Hepatocyte (in vitro differentiated cells): ENCODE measurements around the gene FGR. TPM values are rescaled to one million over a fixed set of nuclear protein-coding genes. Genes with fewer than 3 reads are reported as not detected.

ENCODE experiments used
- DNase-seq: peaks from one replicate; pipeline ENCODE4 v3.0.0-alpha.2; 2016; ENCODE audit warnings: low spot score
- H2AFZ ChIP-seq: fragments of 200-600 bp; sonication (generic); 2 replicates; pipeline ENCODE4 v1.6.0; 2016; ENCODE audit warnings: antibody characterized with exemption, mild to moderate bottlenecking
- H3K27ac ChIP-seq: fragments of 200-600 bp; sonication (generic); 2 replicates; pipeline ENCODE4 v1.5.1; 2016; ENCODE audit warnings: mild to moderate bottlenecking
- H3K27me3 ChIP-seq: fragments of 200-600 bp; sonication (generic); 2 replicates; pipeline ENCODE4 v1.6.1; 2016
- H3K36me3 ChIP-seq: fragments of 200-600 bp; sonication (generic); replicated peaks from 2 replicates; pipeline ENCODE4 v1.5.1; 2016; ENCODE audit warnings: low read depth; ENCODE audit not compliant: insufficient read depth
- H3K4me1 ChIP-seq: fragments of 200-600 bp; sonication (generic); 2 replicates; pipeline ENCODE4 v1.5.1; 2016; ENCODE audit warnings: mild to moderate bottlenecking, moderate library complexity; ENCODE audit not compliant: insufficient read depth
- H3K4me2 ChIP-seq: fragments of 200-600 bp; sonication (generic); 2 replicates; pipeline ENCODE4 v1.6.0; 2016
- H3K4me3 ChIP-seq: fragments of 200-600 bp; sonication (generic); 2 replicates; pipeline ENCODE4 v1.5.1; 2016; ENCODE audit warnings: mild to moderate bottlenecking
- H3K79me2 ChIP-seq: fragments of 200-600 bp; sonication (generic); 2 replicates; pipeline ENCODE4 v1.6.0; 2017; ENCODE audit warnings: mild to moderate bottlenecking
- H3K9me2 ChIP-seq: fragments of 200-600 bp; sonication (generic); replicated peaks from 2 replicates; pipeline ENCODE4 v1.6.0; 2017; ENCODE audit warnings: mild to moderate bottlenecking; ENCODE audit not compliant: insufficient read depth
- H3K9me3 ChIP-seq: fragments of 200-600 bp; sonication (generic); 2 replicates; pipeline ENCODE4 v1.5.1; 2016; ENCODE audit warnings: low read depth, mild to moderate bottlenecking
- H4K20me1 ChIP-seq: fragments of 200-600 bp; sonication (generic); 2 replicates; pipeline ENCODE4 v1.6.0; 2016; ENCODE audit warnings: mild to moderate bottlenecking; ENCODE audit not compliant: insufficient read depth, poor library complexity, severe bottlenecking
- EZH2 ChIP-seq: fragments of 200-600 bp; sonication (generic); IDR thresholded peaks from 2 replicates; pipeline ENCODE4 v1.6.1; 2016; ENCODE audit warnings: antibody characterized with exemption, mild to moderate bottlenecking, borderline replicate concordance
- EZH2phosphoT487 ChIP-seq: fragments of 200-600 bp; sonication (generic); IDR thresholded peaks from one replicate; pipeline ENCODE4 v1.6.1; 2018; ENCODE audit warnings: antibody characterized with exemption, mild to moderate bottlenecking, low read depth, moderate library complexity; ENCODE audit not compliant: unreplicated experiment, severe bottlenecking
- whole genome bisulfite sequencing: methylation state at CpG from one replicate; pipeline ENCODE4 v1.1.6; 2016; ENCODE audit warnings: low lambda C conversion rate; ENCODE audit errors: missing lambda C conversion rate; 5-methylcytosine and 5-hydroxymethylcytosine counted together
- polyA plus RNA-seq: library from polyadenylated mRNA; unstranded; fragments of >200 nt; fragmentation: Nextera tagmentation; extraction: Ambion mirVana; gene quantifications from 2 replicates; pipeline ENCODE4 v1.2.1, GENCODE V29; 2016
- total RNA-seq: library from RNA; depleted of rRNA; stranded (reverse); fragments of >200 nt; gene quantifications from 2 replicates; pipeline ENCODE4 v1.2.3, GENCODE V29; 2014
- TF ChIP-seq, protein P1 (sequence below): fragments of 200-600 bp; sonication (generic); IDR thresholded peaks from 2 replicates; pipeline ENCODE4 v1.5.1; 2016; ENCODE audit warnings: antibody characterized with exemption, mild to moderate bottlenecking; ENCODE audit not compliant: poor library complexity

The FGR gene
- total and polyA plus RNA-seq, 2 experiments from 2014 or later, result 0.28 to 0.73 TPM

DNA sequence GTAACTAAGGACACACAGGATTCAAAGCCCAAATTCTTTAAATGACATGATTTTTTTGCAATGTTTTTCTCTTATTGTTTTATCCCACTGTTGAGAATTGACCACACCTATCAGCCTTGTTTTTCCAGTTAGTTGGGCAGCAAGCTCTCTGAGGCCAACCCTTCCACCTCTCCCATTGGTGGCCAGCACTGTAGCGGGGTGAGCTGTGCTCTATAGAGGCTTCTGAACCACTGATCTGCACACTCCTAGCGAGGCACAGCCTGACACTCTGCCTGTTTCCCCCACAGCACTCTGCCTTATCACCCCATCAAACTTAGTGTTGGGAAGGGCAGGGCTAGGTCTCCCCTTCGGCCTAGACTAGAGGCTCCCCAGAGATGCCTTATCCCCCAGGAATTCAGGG lies 50.5 kb downstream of the FGR start:
- 87% methylated on average over 3 of the region's 3 CpGs for WGBS
- TF ChIP-seq EZH2phosphoT487 (no peak), EZH2 (no peak)
- TF ChIP-seq, protein P1, sequence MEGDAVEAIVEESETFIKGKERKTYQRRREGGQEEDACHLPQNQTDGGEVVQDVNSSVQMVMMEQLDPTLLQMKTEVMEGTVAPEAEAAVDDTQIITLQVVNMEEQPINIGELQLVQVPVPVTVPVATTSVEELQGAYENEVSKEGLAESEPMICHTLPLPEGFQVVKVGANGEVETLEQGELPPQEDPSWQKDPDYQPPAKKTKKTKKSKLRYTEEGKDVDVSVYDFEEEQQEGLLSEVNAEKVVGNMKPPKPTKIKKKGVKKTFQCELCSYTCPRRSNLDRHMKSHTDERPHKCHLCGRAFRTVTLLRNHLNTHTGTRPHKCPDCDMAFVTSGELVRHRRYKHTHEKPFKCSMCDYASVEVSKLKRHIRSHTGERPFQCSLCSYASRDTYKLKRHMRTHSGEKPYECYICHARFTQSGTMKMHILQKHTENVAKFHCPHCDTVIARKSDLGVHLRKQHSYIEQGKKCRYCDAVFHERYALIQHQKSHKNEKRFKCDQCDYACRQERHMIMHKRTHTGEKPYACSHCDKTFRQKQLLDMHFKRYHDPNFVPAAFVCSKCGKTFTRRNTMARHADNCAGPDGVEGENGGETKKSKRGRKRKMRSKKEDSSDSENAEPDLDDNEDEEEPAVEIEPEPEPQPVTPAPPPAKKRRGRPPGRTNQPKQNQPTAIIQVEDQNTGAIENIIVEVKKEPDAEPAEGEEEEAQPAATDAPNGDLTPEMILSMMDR, result no peak
- peaks cover 91% of the 10 kb centered on the region for H4K20me1 ChIP-seq
- no peak for DNase-seq
- no peak overlapping the region for H3K27ac ChIP-seq
- H3K79me2 ChIP-seq, result peaks cover 100% of the 10 kb centered on the region
- no peaks in the 10 kb centered on the region for H3K9me2 ChIP-seq
- no peak overlapping the region for H3K4me3 ChIP-seq
- no peaks in the 10 kb centered on the region for H3K36me3 ChIP-seq
- no peak overlapping the region for H3K4me2 ChIP-seq
- no peaks in the 10 kb centered on the region for H3K9me3 ChIP-seq
- H3K27me3 ChIP-seq, result no peaks in the 10 kb centered on the region
- H2AFZ ChIP-seq, result no peak overlapping the region
- H3K4me1 ChIP-seq, result peaks cover 15% of the 10 kb centered on the region

DNA sequence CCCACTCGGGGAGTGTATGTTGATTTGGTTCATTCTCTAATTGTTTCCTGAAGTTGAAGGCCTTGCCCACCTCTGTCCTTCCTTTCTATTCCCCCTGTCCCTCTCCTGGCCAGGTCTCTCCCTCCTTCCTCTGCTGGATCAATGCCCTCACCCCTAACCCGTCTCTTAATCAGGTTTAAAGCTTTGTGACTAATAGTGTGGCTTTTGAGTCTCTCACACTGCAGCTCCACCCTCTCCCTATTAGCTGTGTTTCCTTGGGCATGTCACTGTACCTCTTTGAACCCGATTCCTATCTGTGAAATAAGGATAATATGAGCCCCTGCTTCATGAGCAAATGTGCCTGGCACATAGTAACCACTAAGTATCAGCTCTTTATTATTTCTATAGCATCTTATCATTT lies 51.5 kb downstream of the FGR start:
- Histone ChIP-seq H3K4me3 (no peak overlapping the region), H3K79me2 (peaks cover 100% of the 10 kb centered on the region), H3K9me3 (no peaks in the 10 kb centered on the region), H2AFZ (no peak overlapping the region), H3K36me3 (no peaks in the 10 kb centered on the region), H4K20me1 (peaks cover 90% of the 10 kb centered on the region), H3K4me1 (peaks cover 5% of the 10 kb centered on the region), H3K9me2 (no peaks in the 10 kb centered on the region), H3K27ac (no peak overlapping the region), H3K4me2 (no peak overlapping the region), H3K27me3 (no peaks in the 10 kb centered on the region)
- DNase-seq, result no peak
- WGBS, result 89% methylated on average over 3 of the region's 3 CpGs
- TF ChIP-seq, protein P1, result no peak
- no peak for TF ChIP-seq EZH2phosphoT487

DNA sequence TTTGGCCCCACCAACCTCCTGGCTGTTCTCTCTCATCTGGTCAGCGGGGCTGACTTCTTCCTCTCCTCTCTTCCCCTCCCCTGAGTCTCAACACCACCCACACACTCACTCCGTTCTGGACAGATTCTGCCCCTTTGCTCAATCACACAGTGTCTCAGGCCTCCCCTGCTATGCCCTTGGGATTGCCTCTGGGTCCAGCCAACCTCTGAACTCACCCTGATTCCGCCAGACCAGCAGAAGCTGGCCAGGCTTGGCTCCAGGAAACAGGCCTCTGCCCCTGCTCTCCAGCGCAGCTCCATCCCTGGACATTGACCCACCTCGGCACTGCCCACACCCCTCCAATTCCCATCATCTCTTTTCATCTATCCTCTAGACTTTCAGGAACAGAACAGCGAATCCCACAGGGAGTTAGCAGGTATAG lies 53.2 kb downstream of the FGR start:
- peaks cover 100% of the 10 kb centered on the region for H3K79me2 ChIP-seq
- TF ChIP-seq, protein P1, result no peak
- TF ChIP-seq EZH2phosphoT487 (no peak), EZH2 (no peak)
- H3K27ac ChIP-seq, result no peak overlapping the region
- H4K20me1 ChIP-seq, result peaks cover 89% of the 10 kb centered on the region
- no peak overlapping the region for H2AFZ ChIP-seq
- peaks cover 15% of the 10 kb centered on the region for H3K4me1 ChIP-seq
- 94% methylated on average over 6 of the region's 6 CpGs for WGBS
- DNase-seq, result no peak
- no peaks in the 10 kb centered on the region for H3K9me2 ChIP-seq
- no peaks in the 10 kb centered on the region for H3K36me3 ChIP-seq
- no peak overlapping the region for H3K4me2 ChIP-seq
- H3K27me3 ChIP-seq, result no peaks in the 10 kb centered on the region
- H3K4me3 ChIP-seq, result no peak overlapping the region
- H3K9me3 ChIP-seq, result no peaks in the 10 kb centered on the region
